Measurements from ENCODE around the gene TRAP1.

- no peak for TF ChIP-seq CTCF (IDR thresholded peaks at IDR 0.05)
- TF ChIP-seq EP300 (IDR thresholded peaks at IDR 0.05) = no peak
Measured at GRCh38 chr16:3722508-3722907, 5.2 kb upstream of the TRAP1 start.

Measured in gastroesophageal sphincter (tissue), 3 donors.